GM21723 (cell line): Measurements from ENCODE around the gene PLOD3.
A peak's percentile ranks its signal among the peaks of the same experiment; 100 is the strongest.

Experiments used
- ATAC-seq: cut with Tn5 transposase; IDR thresholded peaks from one replicate; pipeline ENCODE4 v1.9.1; 2021; ENCODE audit warnings: mild to moderate bottlenecking, moderate library complexity; ENCODE audit not compliant: unreplicated experiment

The PLOD3 gene

GRCh38 chr7:101186194-101186593 is 31.2 kb downstream of the PLOD3 start:
- no peak for ATAC-seq

GRCh38 chr7:101185258-101185839 is 32.0 kb downstream of the PLOD3 start:
- ATAC-seq: no peak

- ATAC-seq: no peak
These were observed 37.1 kb downstream of the PLOD3 start, which contains the start of gene NAT16 for GRCh38 chr7:101180130-101180755. Gene NAT16, minus strand, starts transcription at chr7:101180293. Its CDS starts 5,486 bp downstream, at chr7:101174807.

GRCh38 chr7:101179713-101180112 is 37.7 kb downstream of the PLOD3 start:
- no peak for ATAC-seq

- no peak for ATAC-seq
These were observed 38.3 kb downstream of the PLOD3 start for GRCh38 chr7:101179117-101179516.

GRCh38 chr7:101177644-101178043 is 39.7 kb downstream of the PLOD3 start:
- no peak for ATAC-seq

GRCh38 chr7:101175664-101176063 is 41.7 kb downstream of the PLOD3 start:
- ATAC-seq: no peak

GRCh38 chr7:101174322-101174854 is 43.0 kb downstream of the PLOD3 start:
- ATAC-seq: no peak

GRCh38 chr7:101173752-101174244 is 43.6 kb downstream of the PLOD3 start:
- peak; percentile 54 for ATAC-seq

GRCh38 chr7:101172854-101173751 is 44.3 kb downstream of the PLOD3 start:
- ATAC-seq: no peak

- ATAC-seq: no peak
These were observed 45.2 kb downstream of the PLOD3 start for GRCh38 chr7:101172005-101172853.

- no peak for ATAC-seq
These were observed 45.9 kb downstream of the PLOD3 start for GRCh38 chr7:101171442-101171837.

GRCh38 chr7:101170617-101171441 is 46.6 kb downstream of the PLOD3 start:
- ATAC-seq: no peak

- peak; percentile 48 for ATAC-seq
These were observed 47.4 kb downstream of the PLOD3 start for GRCh38 chr7:101169838-101170551.

GRCh38 chr7:101169110-101169837 is 48.1 kb downstream of the PLOD3 start:
- ATAC-seq: no peak

- no peak for ATAC-seq
These were observed 48.9 kb downstream of the PLOD3 start for GRCh38 chr7:101168412-101169049.

GRCh38 chr7:101167645-101168411 is 49.6 kb downstream of the PLOD3 start:
- no peak for ATAC-seq
